Mesenteric fat pad (tissue), 1 donor: ENCODE data around the gene ITPK1. TPM values are rescaled to one million over a fixed set of nuclear protein-coding genes. Genes with fewer than 3 reads are reported as not detected.
"Not testable (repeated sequence)": the region's sequence is repeated elsewhere in the genome, so short reads cannot be mapped to it uniquely, and the experiment has no call there.

Source experiments
- DNase-seq: peaks from one replicate; pipeline ENCODE4 v3.0.0-alpha.2; 2020; ENCODE audit warnings: low spot score
- long read RNA-seq: library from polyadenylated mRNA; unstranded; transcript quantifications from one replicate; pipeline ENCODE4 v2.0.0, GENCODE V29; 2020
- total RNA-seq: library from RNA; stranded (reverse); fragmentation: NEBNext Ultra II Directional; extraction: Animal tissue kit (Norgen Biotek cat#: 25700); gene quantifications from one replicate; pipeline ENCODE4 v1.2.1, GENCODE V29; 2021
- donor health status: DM: yes; HTN: yes; CAD: no.

ITPK1 gene
- 267 TPM for total RNA-seq
- long read RNA-seq, full-length matches to known transcripts = 4 of 219 reads
- long read RNA-seq, partial matches to known transcripts = 129 of 219 reads
- long read RNA-seq, other reads (novel, unspliced or antisense) = 86 of 219 reads

GRCh38 chr14:93115821-93116675, at the start of gene ITPK1:
ITPK1 (minus strand) TSS chr14:93115925; CDS start chr14:93115163, 762 bp downstream.
- DNase-seq = peak; percentile 93

- DNase-seq = no peak
Observed at GRCh38 chr14:93163564-93163963, 47.8 kb upstream of the ITPK1 start.

- no peak for DNase-seq
Observed at GRCh38 chr14:93161411-93161940, 45.8 kb upstream of the ITPK1 start.

GRCh38 chr14:93160353-93160801, 44.7 kb upstream of the ITPK1 start:
- DNase-seq = no peak

GRCh38 chr14:93159625-93160352, 44.1 kb upstream of the ITPK1 start:
- DNase-seq = not testable (repeated sequence)

- DNase-seq = not testable (repeated sequence)
Observed at GRCh38 chr14:93158349-93158748, 42.6 kb upstream of the ITPK1 start.

- no peak for DNase-seq
Observed at GRCh38 chr14:93156693-93157369, 41.1 kb upstream of the ITPK1 start.

GRCh38 chr14:93155667-93156066, 39.9 kb upstream of the ITPK1 start:
- DNase-seq = no peak

GRCh38 chr14:93153121-93153520, 37.4 kb upstream of the ITPK1 start:
- no peak for DNase-seq

GRCh38 chr14:93150227-93151208, 34.8 kb upstream of the ITPK1 start:
- no peak for DNase-seq

- DNase-seq = no peak
Observed at GRCh38 chr14:93148979-93149378, 33.3 kb upstream of the ITPK1 start.

GRCh38 chr14:93146119-93146518, 30.4 kb upstream of the ITPK1 start:
- no peak for DNase-seq

GRCh38 chr14:93142854-93143652, 27.3 kb upstream of the ITPK1 start:
- no peak for DNase-seq

GRCh38 chr14:93137864-93138263, 22.1 kb upstream of the ITPK1 start:
- no peak for DNase-seq

GRCh38 chr14:93136508-93136907, 20.8 kb upstream of the ITPK1 start:
- not testable (repeated sequence) for DNase-seq

- no peak for DNase-seq
Observed at GRCh38 chr14:93136009-93136408, 20.3 kb upstream of the ITPK1 start.

GRCh38 chr14:93135399-93135798, 19.7 kb upstream of the ITPK1 start:
- no peak for DNase-seq

GRCh38 chr14:93133464-93133863, 17.7 kb upstream of the ITPK1 start:
- DNase-seq = no peak

- no peak for DNase-seq
Observed at GRCh38 chr14:93132472-93133065, 16.8 kb upstream of the ITPK1 start.
